HCT116 (cell line): ENCODE data around the gene BAIAP2L1. TPM values are rescaled to one million over a fixed set of nuclear protein-coding genes. Genes with fewer than 3 reads are reported as not detected.
A peak's percentile ranks its signal among the peaks of the same experiment; 100 is the strongest.

Experiments used
- ATAC-seq: fragments of 200-7000 bp; cut with Tn5 transposase; 2 replicates; pipeline ENCODE4 v1.9.1; 2020; ENCODE audit warnings: mild to moderate bottlenecking, moderate library complexity
- BruUV-seq: library from RNA; stranded (reverse); fragments of 400-500 nt; replicated peaks from 2 replicates; lab custom pipeline; 2021; lab: Mats Ljungman, UMichigan
- CTCF ChIA-PET: fragments of 300-600 bp; sonication (Branson Sonifier 250); formaldehyde crosslinking; loops from one replicate; lab custom pipeline; 2021; ENCODE audit warnings: antibody characterized with exemption; lab: Charles Lee
- POLR2A ChIA-PET: fragments of 300-600, 350-600 bp; sonication (Branson Sonifier 250); formaldehyde crosslinking; loops from one replicate; lab custom pipeline; 2021; ENCODE audit warnings: antibody characterized with exemption; lab: Charles Lee
- RAD21 ChIA-PET, 2 experiments: fragments of 300-600 bp; sonication (Branson Sonifier 250); formaldehyde crosslinking; loops; one replicate each; lab custom pipeline; 2023; ENCODE audit warnings: low total read pairs in 2 of 2; ENCODE audit not compliant: uncharacterized antibody in 2 of 2, unreplicated experiment in 2 of 2, low non-redundant PET in 1 of 2; lab: Charles Lee
- DNase-seq: peaks from one replicate; pipeline ENCODE4 v3.0.0-alpha.2; 2010; ENCODE audit warnings: low read depth, low spot score
- H2AFZ ChIP-seq: fragments of 200-600 bp; shearing (Covaris generic), sonication (generic); 2 replicates; pipeline ENCODE4 v1.6.1; 2017; ENCODE audit warnings: low read depth, mixed run types, mixed read lengths, antibody characterized with exemption, low read length; ENCODE audit not compliant: poor library complexity, severe bottlenecking
- H3K27ac ChIP-seq: 2 replicates; pipeline ENCODE4 v1.5.1; 2012; ENCODE audit warnings: low read depth, low read length
- H3K27me3 ChIP-seq: fragments of 200-600 bp; sonication (generic); 2 replicates; pipeline ENCODE4 v1.6.1; 2016; ENCODE audit warnings: mixed run types, low read length, mixed read lengths; ENCODE audit not compliant: insufficient read depth
- H3K36me3 ChIP-seq, 2 experiments: fragments of 200-500 bp in 1 of 2; fragments of 200-600 bp in 1 of 2; sonication (Bioruptor generic) in 1 of 2; sonication (generic) in 1 of 2; 2 replicates each; pipeline versions ENCODE4 v1.5.1 to v1.6.1; 2014 to 2016; ENCODE audit warnings: low read length in 2 of 2, inconsistent platforms in 1 of 2, mixed read lengths in 1 of 2, mixed run types in 1 of 2; ENCODE audit not compliant: insufficient read depth in 2 of 2, control insufficient read depth in 1 of 2
- H3K4me1 ChIP-seq, 2 experiments: fragments of 200-600 bp in 1 of 2; sonication (generic) in 1 of 2; 2 replicates each; pipeline versions ENCODE4 v1.5.1 to v1.6.1; 2012 to 2017; ENCODE audit warnings: low read length in 2 of 2, inconsistent platforms in 1 of 2, mild to moderate bottlenecking in 1 of 2, mixed read lengths in 1 of 2, mixed run types in 1 of 2, moderate library complexity in 1 of 2; ENCODE audit not compliant: insufficient read depth in 2 of 2, control insufficient read depth in 1 of 2
- H3K4me2 ChIP-seq: fragments of 200-600 bp; sonication (generic); 2 replicates; pipeline ENCODE4 v1.6.1; 2017; ENCODE audit warnings: mixed run types, low read length, mixed read lengths
- H3K4me3 ChIP-seq, 2 experiments: fragments of 200-600 bp in 1 of 2; sonication (generic) in 1 of 2; replicated peaks in 1 of 2; 2 replicates each; pipeline ENCODE4 v1.5.1; 2011 to 2016; ENCODE audit warnings: low read length in 2 of 2, control low read depth in 1 of 2, low read depth in 1 of 2, mild to moderate bottlenecking in 1 of 2, mixed read lengths in 1 of 2, mixed run types in 1 of 2
- H3K79me2 ChIP-seq: fragments of 200-600 bp; sonication (generic); 2 replicates; pipeline ENCODE4 v1.6.1; 2017; ENCODE audit warnings: mild to moderate bottlenecking, mixed run types, low read length, moderate library complexity, mixed read lengths; ENCODE audit not compliant: insufficient read depth
- H3K9ac ChIP-seq: fragments of 200-600 bp; sonication (generic); 2 replicates; pipeline ENCODE4 v1.6.1; 2016; ENCODE audit warnings: low read length, mixed read lengths
- H3K9me2 ChIP-seq: fragments of 200-600 bp; sonication (generic), shearing (Covaris generic); 2 replicates; pipeline ENCODE4 v1.6.1; 2017; ENCODE audit warnings: mixed run types, mild to moderate bottlenecking, moderate library complexity; ENCODE audit not compliant: insufficient read depth
- H3K9me3 ChIP-seq, 2 experiments: fragments of 200-500 bp in 1 of 2; fragments of 200-600 bp in 1 of 2; sonication (Bioruptor generic) in 1 of 2; sonication (generic) in 1 of 2; 2 replicates each; pipeline ENCODE4 v1.6.1; 2014 to 2017; ENCODE audit warnings: low read length in 2 of 2, mixed read lengths in 2 of 2, inconsistent platforms in 1 of 2, low read depth in 1 of 2, mild to moderate bottlenecking in 1 of 2, mixed run types in 1 of 2, moderate library complexity in 1 of 2; ENCODE audit not compliant: control insufficient read depth in 1 of 2, insufficient read depth in 1 of 2
- H4K20me1 ChIP-seq: fragments of 200-600 bp; sonication (generic), shearing (Covaris generic); 2 replicates; pipeline ENCODE4 v1.6.1; 2017; ENCODE audit warnings: mixed run types, mild to moderate bottlenecking, moderate library complexity; ENCODE audit not compliant: insufficient read depth
- EGR1 ChIP-seq: IDR thresholded peaks from 2 replicates; pipeline ENCODE4 v1.6.1; 2012; ENCODE audit warnings: low read depth
- ELF1 ChIP-seq: IDR thresholded peaks from 2 replicates; pipeline ENCODE4 v1.6.1; 2012; ENCODE audit warnings: low read depth, borderline replicate concordance
- EZH2 ChIP-seq: fragments of 200-600 bp; sonication (generic); IDR thresholded peaks from 2 replicates; pipeline ENCODE4 v1.6.1; 2017; ENCODE audit warnings: antibody characterized with exemption, mixed run types
- FOSL1 ChIP-seq: IDR thresholded peaks from 2 replicates; pipeline ENCODE4 v1.6.1; 2012; ENCODE audit warnings: low read depth
- JUND ChIP-seq: IDR thresholded peaks from 2 replicates; pipeline ENCODE4 v1.6.1; 2012
- POLR2A ChIP-seq: IDR thresholded peaks from 2 replicates; pipeline ENCODE4 v1.7.0; 2011; ENCODE audit warnings: borderline replicate concordance; ENCODE audit not compliant: insufficient read depth, insufficient read length; ENCODE audit errors: extremely low read depth
- POLR2AphosphoS5 ChIP-seq: IDR thresholded peaks from 2 replicates; pipeline ENCODE4 v1.6.1; 2011; ENCODE audit warnings: mild to moderate bottlenecking, low read depth, low read length, moderate library complexity
- RAD21 ChIP-seq: IDR thresholded peaks from 2 replicates; pipeline ENCODE4 v1.6.1; 2012; ENCODE audit warnings: low read depth, mild to moderate bottlenecking
- SP1 ChIP-seq: IDR thresholded peaks from 2 replicates; pipeline ENCODE4 v1.6.1; 2012; ENCODE audit warnings: low read depth
- ZBTB33 ChIP-seq: IDR thresholded peaks from 2 replicates; pipeline ENCODE4 v1.6.1; 2011; ENCODE audit warnings: mild to moderate bottlenecking, low read length, moderate library complexity; ENCODE audit not compliant: insufficient replicate concordance; ENCODE audit errors: extremely low read depth
- ZNF274 ChIP-seq: fragments of 200-500 bp; sonication (Bioruptor generic); IDR thresholded peaks from 2 replicates; pipeline ENCODE4 v1.6.1; 2014; ENCODE audit warnings: mild to moderate bottlenecking, low read depth, low read length, inconsistent platforms
- intact Hi-C: fragments of 100-400 bp; cut with micrococcal nuclease; formaldehyde crosslinking; loops from 2 replicates; pipeline ENCODE4 v1.10.0; 2022
- total RNA-seq: library from RNA; stranded (reverse); gene quantifications from one replicate; pipeline ENCODE4 v1.2.1, GENCODE V29; 2021; ENCODE audit not compliant: unreplicated experiment
- TF ChIP-seq, protein P1 (sequence below), 3 experiments: fragments of 200-600 bp in 1 of 3; sonication (generic) in 1 of 3; IDR thresholded peaks in 2 of 3; conservative IDR thresholded peaks in 1 of 3; 2 replicates each; pipeline ENCODE4 v1.5.1; 2012 to 2017; ENCODE audit warnings: low read depth in 2 of 3, low read length in 2 of 3, antibody characterized with exemption in 1 of 3, borderline replicate concordance in 1 of 3, control low read depth in 1 of 3, mild to moderate bottlenecking in 1 of 3, mixed read lengths in 1 of 3, mixed run types in 1 of 3, moderate library complexity in 1 of 3; ENCODE audit not compliant: insufficient read depth in 1 of 3

BAIAP2L1 gene
- total RNA-seq, 1 experiment from 2014 or later = 61.2 TPM

GRCh38 chr7:98266840-98267239, 134.1 kb downstream of the BAIAP2L1 start:
- RAD21 ChIA-PET = interaction anchor here in 1 of 2 experiments (1.1 kb wide), 1 partner anchor 134 kb away, joined by 5 read pairs; the partner anchor contains the start of gene BAIAP2L1
- intact Hi-C loops = no loop called here
- POLR2A ChIA-PET = interaction anchor here (1.1 to 1.5 kb wide), 2 partner anchors 10 to 23 kb away, joined by 3 to 4 read pairs; no protein-coding TSS in a partner anchor
- H3K9ac ChIP-seq = no peak overlapping the region
- H3K9me3 ChIP-seq = no peaks in the 10 kb centered on the region
- BruUV-seq = no TSS peak
- no peaks in the 10 kb centered on the region for H3K9me2 ChIP-seq
- no peak for DNase-seq
- H3K4me3 ChIP-seq = no peak overlapping the region
- no peak overlapping the region for H2AFZ ChIP-seq
- CTCF ChIA-PET = interaction anchor here (0.8 to 1.3 kb wide), 2 partner anchors 12 to 14 kb away, joined by 3 read pairs; no protein-coding TSS in a partner anchor
- no peaks in the 10 kb centered on the region for H3K36me3 ChIP-seq
- no peaks in the 10 kb centered on the region for H4K20me1 ChIP-seq
- no peaks in the 10 kb centered on the region for H3K27me3 ChIP-seq
- H3K4me2 ChIP-seq = no peak overlapping the region
- H3K27ac ChIP-seq = no peak overlapping the region
- H3K79me2 ChIP-seq = no peaks in the 10 kb centered on the region
- TF ChIP-seq EGR1 (no peak), FOSL1 (no peak), ELF1 (no peak), JUND (no peak), ZBTB33 (no peak), POLR2AphosphoS5 (no peak), POLR2A (no peak), ZNF274 (no peak), EZH2 (no peak), RAD21 (peak; percentile 56), SP1 (no peak)
- TF ChIP-seq, protein P1, sequence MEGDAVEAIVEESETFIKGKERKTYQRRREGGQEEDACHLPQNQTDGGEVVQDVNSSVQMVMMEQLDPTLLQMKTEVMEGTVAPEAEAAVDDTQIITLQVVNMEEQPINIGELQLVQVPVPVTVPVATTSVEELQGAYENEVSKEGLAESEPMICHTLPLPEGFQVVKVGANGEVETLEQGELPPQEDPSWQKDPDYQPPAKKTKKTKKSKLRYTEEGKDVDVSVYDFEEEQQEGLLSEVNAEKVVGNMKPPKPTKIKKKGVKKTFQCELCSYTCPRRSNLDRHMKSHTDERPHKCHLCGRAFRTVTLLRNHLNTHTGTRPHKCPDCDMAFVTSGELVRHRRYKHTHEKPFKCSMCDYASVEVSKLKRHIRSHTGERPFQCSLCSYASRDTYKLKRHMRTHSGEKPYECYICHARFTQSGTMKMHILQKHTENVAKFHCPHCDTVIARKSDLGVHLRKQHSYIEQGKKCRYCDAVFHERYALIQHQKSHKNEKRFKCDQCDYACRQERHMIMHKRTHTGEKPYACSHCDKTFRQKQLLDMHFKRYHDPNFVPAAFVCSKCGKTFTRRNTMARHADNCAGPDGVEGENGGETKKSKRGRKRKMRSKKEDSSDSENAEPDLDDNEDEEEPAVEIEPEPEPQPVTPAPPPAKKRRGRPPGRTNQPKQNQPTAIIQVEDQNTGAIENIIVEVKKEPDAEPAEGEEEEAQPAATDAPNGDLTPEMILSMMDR (IDR thresholded peaks at IDR 0.05 in 2 of 3, conservative IDR thresholded peaks at IDR 0.05 in 1 of 3; ENCODE audit: borderline replicate concordance in 1 of 3, insufficient read depth in 1 of 3, low read depth in 2 of 3, low read length in 2 of 3) = peak; percentile 19 to 48 (median 29); a peak in 3 of 6 replicates
- peak; percentile 53; the same call in 1 of the 2 replicates for ATAC-seq
- H3K4me1 ChIP-seq = peaks cover 6 to 11% of the 10 kb centered on the region in 2 experiments
